AG10803 (cell line): Measurements from ENCODE around the gene IDS.
A peak's percentile ranks its signal among the peaks of the same experiment; 100 is the strongest.

ENCODE experiments used
- DNase-seq: peaks from one replicate; pipeline ENCODE4 v3.0.0; 2010; ENCODE audit warnings: low read depth
- H3K4me3 ChIP-seq: 2 replicates; pipeline ENCODE4 v1.5.1; 2011; ENCODE audit warnings: mild to moderate bottlenecking, low read length, control low read depth
- TF ChIP-seq, protein P1 (sequence below): conservative IDR thresholded peaks from 2 replicates; pipeline ENCODE4 v1.5.1; 2011; ENCODE audit warnings: mild to moderate bottlenecking, low read length, control low read depth, inconsistent platforms

IDS gene

GRCh38 chrX:149517308-149517707 lies 12.2 kb upstream of the IDS start:
- TF ChIP-seq, protein P1, sequence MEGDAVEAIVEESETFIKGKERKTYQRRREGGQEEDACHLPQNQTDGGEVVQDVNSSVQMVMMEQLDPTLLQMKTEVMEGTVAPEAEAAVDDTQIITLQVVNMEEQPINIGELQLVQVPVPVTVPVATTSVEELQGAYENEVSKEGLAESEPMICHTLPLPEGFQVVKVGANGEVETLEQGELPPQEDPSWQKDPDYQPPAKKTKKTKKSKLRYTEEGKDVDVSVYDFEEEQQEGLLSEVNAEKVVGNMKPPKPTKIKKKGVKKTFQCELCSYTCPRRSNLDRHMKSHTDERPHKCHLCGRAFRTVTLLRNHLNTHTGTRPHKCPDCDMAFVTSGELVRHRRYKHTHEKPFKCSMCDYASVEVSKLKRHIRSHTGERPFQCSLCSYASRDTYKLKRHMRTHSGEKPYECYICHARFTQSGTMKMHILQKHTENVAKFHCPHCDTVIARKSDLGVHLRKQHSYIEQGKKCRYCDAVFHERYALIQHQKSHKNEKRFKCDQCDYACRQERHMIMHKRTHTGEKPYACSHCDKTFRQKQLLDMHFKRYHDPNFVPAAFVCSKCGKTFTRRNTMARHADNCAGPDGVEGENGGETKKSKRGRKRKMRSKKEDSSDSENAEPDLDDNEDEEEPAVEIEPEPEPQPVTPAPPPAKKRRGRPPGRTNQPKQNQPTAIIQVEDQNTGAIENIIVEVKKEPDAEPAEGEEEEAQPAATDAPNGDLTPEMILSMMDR, result no peak
- no peak for DNase-seq
- no peak overlapping the region for H3K4me3 ChIP-seq

DNA sequence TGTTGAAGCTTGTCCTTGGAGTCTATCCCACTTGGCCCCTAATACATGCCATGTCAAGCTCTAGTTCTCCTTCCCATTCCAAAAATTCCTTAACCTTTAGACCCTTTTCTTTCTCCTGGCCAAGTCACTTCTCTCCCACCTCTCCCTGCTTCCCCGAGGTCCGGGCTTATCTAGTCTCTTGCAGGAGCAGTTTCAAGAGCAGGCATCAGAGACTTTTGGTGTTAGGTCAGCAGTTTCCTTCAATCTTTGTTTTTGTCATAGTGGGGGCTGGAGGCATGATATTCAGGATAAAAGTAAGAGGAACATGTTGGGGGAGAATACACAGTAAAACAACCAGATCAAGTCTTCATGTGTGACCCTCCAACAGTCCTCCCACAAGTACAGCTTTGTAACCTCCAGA lies 11.5 kb upstream of the IDS start:
- H3K4me3 ChIP-seq, result no peak overlapping the region
- no peak for DNase-seq
- TF ChIP-seq, protein P1, result no peak

- no peak for DNase-seq
- TF ChIP-seq, protein P1, result no peak
- H3K4me3 ChIP-seq, result no peak overlapping the region
Observed at GRCh38 chrX:149515954-149516602, 11.0 kb upstream of the IDS start.

- DNase-seq, result peak; percentile 55
- TF ChIP-seq, protein P1, result no peak
Observed at GRCh38 chrX:149513825-149514428, 8.8 kb upstream of the IDS start.

DNA sequence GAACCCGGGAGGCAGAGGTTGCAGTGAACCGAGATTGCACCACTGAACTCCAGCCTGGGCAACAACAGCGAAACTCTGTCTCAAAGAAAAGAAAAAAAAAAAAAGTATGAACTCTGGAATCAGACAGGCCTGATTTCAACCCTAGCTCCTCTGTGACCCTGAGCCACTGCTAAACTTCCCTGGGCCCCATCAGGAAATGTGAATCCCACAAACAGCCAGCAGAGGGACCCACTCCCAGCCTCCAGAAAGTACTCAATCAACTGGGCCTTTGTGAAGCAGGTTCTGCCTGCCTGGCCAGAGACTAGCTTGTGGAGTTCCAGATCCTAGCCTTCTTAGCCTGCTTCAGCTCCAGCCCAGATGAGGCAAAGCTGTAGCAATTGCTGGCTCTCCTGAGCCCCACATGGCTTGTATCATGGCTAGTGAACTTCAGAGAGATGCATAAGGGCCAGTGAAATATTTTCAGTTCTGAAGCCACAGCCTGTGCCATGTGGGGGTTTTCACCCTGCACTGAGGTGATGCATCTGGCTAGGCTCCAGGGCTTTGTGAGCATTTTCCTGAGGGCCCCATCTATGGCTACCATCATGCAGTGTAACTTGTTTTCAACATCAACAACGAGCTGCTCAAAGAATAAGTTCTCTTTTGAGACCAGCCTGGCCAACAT lies 7.2 kb upstream of the IDS start:
- TF ChIP-seq, protein P1, result peak; percentile 66
- peak; percentile 43 for DNase-seq

More at GRCh38 chrX:149513825-149514428, 8.8 kb upstream of the IDS start:
- no peak overlapping the region for H3K4me3 ChIP-seq

GRCh38 chrX:149511081-149511480 lies 6.0 kb upstream of the IDS start:
- no peak overlapping the region for H3K4me3 ChIP-seq
- DNase-seq, result peak; percentile 16
- TF ChIP-seq, protein P1, result no peak

More for the DNA sequence above, 7.2 kb upstream of the IDS start:
- H3K4me3 ChIP-seq, result no peak overlapping the region
